HG02973 (cell line): Measurements from ENCODE around the gene NLGN1.
"Not testable (repeated sequence)": the region's sequence is repeated elsewhere in the genome, so short reads cannot be mapped to it uniquely, and the experiment has no call there.

Source experiments
- ATAC-seq: cut with Tn5 transposase; IDR thresholded peaks from one replicate; pipeline ENCODE4 v1.9.1; 2021; ENCODE audit warnings: moderate library complexity; ENCODE audit not compliant: unreplicated experiment

The NLGN1 gene

GRCh38 chr3:173397161-173398110 is at the start of gene NLGN1:
Gene NLGN1 (plus strand): TSS chr3:173397744.
- ATAC-seq = no peak

- ATAC-seq = no peak
Measured at GRCh38 chr3:173351886-173352285, 45.7 kb upstream of the NLGN1 start.

- ATAC-seq = not testable (repeated sequence)
Measured at GRCh38 chr3:173353137-173353536, 44.4 kb upstream of the NLGN1 start.

GRCh38 chr3:173354124-173354523 is 43.4 kb upstream of the NLGN1 start:
- no peak for ATAC-seq

GRCh38 chr3:173371848-173372487 is 25.6 kb upstream of the NLGN1 start:
- ATAC-seq = no peak

- no peak for ATAC-seq
Measured at GRCh38 chr3:173380681-173381080, 16.9 kb upstream of the NLGN1 start.

GRCh38 chr3:173381936-173382335 is 15.6 kb upstream of the NLGN1 start:
- ATAC-seq = not testable (repeated sequence)

- peak; percentile 45 for ATAC-seq
Measured at GRCh38 chr3:173395073-173395411, 2.5 kb upstream of the NLGN1 start.

GRCh38 chr3:173395412-173396181 is 1.9 kb upstream of the NLGN1 start:
- ATAC-seq = peak; percentile 86

- no peak for ATAC-seq
Measured at GRCh38 chr3:173396191-173397041, 1.1 kb upstream of the NLGN1 start.

GRCh38 chr3:173398111-173398479 is 551 bp downstream of the NLGN1 start:
- no peak for ATAC-seq

GRCh38 chr3:173399044-173399443 is 1.5 kb downstream of the NLGN1 start:
- ATAC-seq = no peak

GRCh38 chr3:173401369-173401768 is 3.8 kb downstream of the NLGN1 start:
- ATAC-seq = no peak

GRCh38 chr3:173402656-173403055 is 5.1 kb downstream of the NLGN1 start:
- ATAC-seq = no peak

GRCh38 chr3:173403376-173403775 is 5.8 kb downstream of the NLGN1 start:
- no peak for ATAC-seq

GRCh38 chr3:173404156-173404555 is 6.6 kb downstream of the NLGN1 start:
- no peak for ATAC-seq

GRCh38 chr3:173410436-173410835 is 12.9 kb downstream of the NLGN1 start:
- ATAC-seq = no peak

GRCh38 chr3:173410849-173411248 is 13.3 kb downstream of the NLGN1 start:
- no peak for ATAC-seq

- no peak for ATAC-seq
Measured at GRCh38 chr3:173411375-173411973, 13.9 kb downstream of the NLGN1 start.

- no peak for ATAC-seq
Measured at GRCh38 chr3:173416070-173416469, 18.5 kb downstream of the NLGN1 start.
